GM23338 (cell line): ENCODE data around the gene XKR8.

ENCODE experiments used
- CREB1 ChIP-seq: fragments of 250-450 bp; sonication (Bioruptor Pico); IDR thresholded peaks from 2 replicates; pipeline ENCODE4 v1.5.0; 2020; ENCODE audit warnings: low read depth, mild to moderate bottlenecking, moderate library complexity
- EZH2 ChIP-seq: fragments of 200-600 bp; sonication (generic); IDR thresholded peaks from one replicate; pipeline ENCODE4 v1.8.0; 2017; ENCODE audit warnings: antibody characterized with exemption, mild to moderate bottlenecking, low read depth; ENCODE audit not compliant: unreplicated experiment
- EZH2phosphoT487 ChIP-seq: fragments of 200-600 bp; sonication (generic); IDR thresholded peaks from one replicate; pipeline ENCODE4 v1.8.1; 2018; ENCODE audit warnings: antibody characterized with exemption; ENCODE audit not compliant: unreplicated experiment
- JUNB ChIP-seq: IDR thresholded peaks from one replicate; pipeline ENCODE4 v1.6.1; 2016; ENCODE audit warnings: antibody characterized with exemption; ENCODE audit not compliant: unreplicated experiment
- POLR2AphosphoS5 ChIP-seq: IDR thresholded peaks from 2 replicates; pipeline ENCODE4 v1.6.1; 2016; ENCODE audit warnings: antibody characterized with exemption, low read depth
- STAT1 ChIP-seq: IDR thresholded peaks from one replicate; pipeline ENCODE4 v1.6.1; 2016; ENCODE audit warnings: antibody characterized with exemption; ENCODE audit not compliant: unreplicated experiment
- ZNF114 ChIP-seq: fragments of 250-450 bp; sonication (Bioruptor Pico); IDR thresholded peaks from 2 replicates; pipeline ENCODE4 v1.5.0; 2020; ENCODE audit warnings: mild to moderate bottlenecking, moderate library complexity
- TF ChIP-seq, protein P1 (sequence below): IDR thresholded peaks from one replicate; pipeline ENCODE4 v1.6.1; 2018; ENCODE audit warnings: antibody characterized with exemption; ENCODE audit not compliant: unreplicated experiment
- TF ChIP-seq, protein P2 (sequence below), 2 experiments: fragments of 200-600 bp in 1 of 2; sonication (generic) in 1 of 2; conservative IDR thresholded peaks; 2 replicates each; pipeline versions ENCODE4 v1.5.1 to v1.6.1; 2016 to 2017; ENCODE audit warnings: antibody characterized with exemption in 2 of 2, low read depth in 2 of 2, mild to moderate bottlenecking in 2 of 2, moderate library complexity in 1 of 2
- TF ChIP-seq, protein P3 (sequence below): IDR thresholded peaks from 2 replicates; pipeline ENCODE4 v1.6.1; 2016; ENCODE audit warnings: antibody characterized with exemption

DNA sequence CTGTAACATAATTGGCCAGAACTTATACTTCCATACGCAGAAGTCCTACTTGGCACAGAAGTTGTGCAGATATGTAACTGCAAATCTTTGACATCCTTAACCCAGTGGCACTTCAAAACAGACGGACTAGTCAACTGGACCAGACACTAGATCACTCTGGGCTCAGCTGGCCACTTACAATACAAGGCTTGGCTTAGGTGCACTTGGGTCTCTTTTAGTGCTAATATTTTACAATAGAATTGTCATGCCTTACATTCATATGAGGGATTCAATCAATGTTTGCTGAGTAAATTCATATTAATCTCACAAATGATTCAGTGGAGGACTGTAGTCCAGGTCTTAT is 20.1 kb downstream of the XKR8 start:
- TF ChIP-seq, protein P1, sequence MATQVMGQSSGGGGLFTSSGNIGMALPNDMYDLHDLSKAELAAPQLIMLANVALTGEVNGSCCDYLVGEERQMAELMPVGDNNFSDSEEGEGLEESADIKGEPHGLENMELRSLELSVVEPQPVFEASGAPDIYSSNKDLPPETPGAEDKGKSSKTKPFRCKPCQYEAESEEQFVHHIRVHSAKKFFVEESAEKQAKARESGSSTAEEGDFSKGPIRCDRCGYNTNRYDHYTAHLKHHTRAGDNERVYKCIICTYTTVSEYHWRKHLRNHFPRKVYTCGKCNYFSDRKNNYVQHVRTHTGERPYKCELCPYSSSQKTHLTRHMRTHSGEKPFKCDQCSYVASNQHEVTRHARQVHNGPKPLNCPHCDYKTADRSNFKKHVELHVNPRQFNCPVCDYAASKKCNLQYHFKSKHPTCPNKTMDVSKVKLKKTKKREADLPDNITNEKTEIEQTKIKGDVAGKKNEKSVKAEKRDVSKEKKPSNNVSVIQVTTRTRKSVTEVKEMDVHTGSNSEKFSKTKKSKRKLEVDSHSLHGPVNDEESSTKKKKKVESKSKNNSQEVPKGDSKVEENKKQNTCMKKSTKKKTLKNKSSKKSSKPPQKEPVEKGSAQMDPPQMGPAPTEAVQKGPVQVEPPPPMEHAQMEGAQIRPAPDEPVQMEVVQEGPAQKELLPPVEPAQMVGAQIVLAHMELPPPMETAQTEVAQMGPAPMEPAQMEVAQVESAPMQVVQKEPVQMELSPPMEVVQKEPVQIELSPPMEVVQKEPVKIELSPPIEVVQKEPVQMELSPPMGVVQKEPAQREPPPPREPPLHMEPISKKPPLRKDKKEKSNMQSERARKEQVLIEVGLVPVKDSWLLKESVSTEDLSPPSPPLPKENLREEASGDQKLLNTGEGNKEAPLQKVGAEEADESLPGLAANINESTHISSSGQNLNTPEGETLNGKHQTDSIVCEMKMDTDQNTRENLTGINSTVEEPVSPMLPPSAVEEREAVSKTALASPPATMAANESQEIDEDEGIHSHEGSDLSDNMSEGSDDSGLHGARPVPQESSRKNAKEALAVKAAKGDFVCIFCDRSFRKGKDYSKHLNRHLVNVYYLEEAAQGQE = no peak
- TF ChIP-seq, protein P2, sequence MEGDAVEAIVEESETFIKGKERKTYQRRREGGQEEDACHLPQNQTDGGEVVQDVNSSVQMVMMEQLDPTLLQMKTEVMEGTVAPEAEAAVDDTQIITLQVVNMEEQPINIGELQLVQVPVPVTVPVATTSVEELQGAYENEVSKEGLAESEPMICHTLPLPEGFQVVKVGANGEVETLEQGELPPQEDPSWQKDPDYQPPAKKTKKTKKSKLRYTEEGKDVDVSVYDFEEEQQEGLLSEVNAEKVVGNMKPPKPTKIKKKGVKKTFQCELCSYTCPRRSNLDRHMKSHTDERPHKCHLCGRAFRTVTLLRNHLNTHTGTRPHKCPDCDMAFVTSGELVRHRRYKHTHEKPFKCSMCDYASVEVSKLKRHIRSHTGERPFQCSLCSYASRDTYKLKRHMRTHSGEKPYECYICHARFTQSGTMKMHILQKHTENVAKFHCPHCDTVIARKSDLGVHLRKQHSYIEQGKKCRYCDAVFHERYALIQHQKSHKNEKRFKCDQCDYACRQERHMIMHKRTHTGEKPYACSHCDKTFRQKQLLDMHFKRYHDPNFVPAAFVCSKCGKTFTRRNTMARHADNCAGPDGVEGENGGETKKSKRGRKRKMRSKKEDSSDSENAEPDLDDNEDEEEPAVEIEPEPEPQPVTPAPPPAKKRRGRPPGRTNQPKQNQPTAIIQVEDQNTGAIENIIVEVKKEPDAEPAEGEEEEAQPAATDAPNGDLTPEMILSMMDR (conservative IDR thresholded peaks at IDR 0.05; ENCODE audit: low read depth in 2 of 2) = no peak
- TF ChIP-seq ZNF114 (CRISPR knock-in tag) = no peak
- no peak for TF ChIP-seq EZH2phosphoT487
- TF ChIP-seq EZH2 = no peak
- TF ChIP-seq POLR2AphosphoS5 = no peak
- TF ChIP-seq JUNB = no peak
- no peak for TF ChIP-seq STAT1
- no peak for TF ChIP-seq CREB1 (CRISPR knock-in tag)
- TF ChIP-seq, protein P3, sequence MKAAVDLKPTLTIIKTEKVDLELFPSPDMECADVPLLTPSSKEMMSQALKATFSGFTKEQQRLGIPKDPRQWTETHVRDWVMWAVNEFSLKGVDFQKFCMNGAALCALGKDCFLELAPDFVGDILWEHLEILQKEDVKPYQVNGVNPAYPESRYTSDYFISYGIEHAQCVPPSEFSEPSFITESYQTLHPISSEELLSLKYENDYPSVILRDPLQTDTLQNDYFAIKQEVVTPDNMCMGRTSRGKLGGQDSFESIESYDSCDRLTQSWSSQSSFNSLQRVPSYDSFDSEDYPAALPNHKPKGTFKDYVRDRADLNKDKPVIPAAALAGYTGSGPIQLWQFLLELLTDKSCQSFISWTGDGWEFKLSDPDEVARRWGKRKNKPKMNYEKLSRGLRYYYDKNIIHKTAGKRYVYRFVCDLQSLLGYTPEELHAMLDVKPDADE = no peak
